DOHH2 (cell line): ENCODE measurements around the gene LRMDA.

Source experiments
- H3F3A ChIP-seq: fragments of 200-600 bp; sonication (generic), shearing (Covaris generic); 2 replicates; pipeline ENCODE4 v1.6.0; 2016; ENCODE audit warnings: antibody characterized with exemption, mild to moderate bottlenecking; ENCODE audit not compliant: control insufficient read depth, insufficient read depth
- H3K27ac ChIP-seq: fragments of 200-600 bp; sonication (generic); 2 replicates; pipeline ENCODE4 v1.5.1; 2014; ENCODE audit warnings: low read depth, mild to moderate bottlenecking, low read length, moderate library complexity
- H3K27me3 ChIP-seq: fragments of 200-600 bp; sonication (generic); 2 replicates; pipeline ENCODE4 v1.6.1; 2014; ENCODE audit warnings: mild to moderate bottlenecking, low read length, mixed read lengths; ENCODE audit not compliant: control insufficient read depth
- H3K36me3 ChIP-seq: fragments of 200-600 bp; sonication (generic); 2 replicates; pipeline ENCODE4 v1.6.1; 2014; ENCODE audit warnings: mild to moderate bottlenecking, low read length, moderate library complexity, mixed read lengths; ENCODE audit not compliant: control insufficient read depth
- H3K4me1 ChIP-seq: fragments of 200-600 bp; sonication (generic); 2 replicates; pipeline ENCODE4 v1.6.1; 2014; ENCODE audit warnings: mild to moderate bottlenecking, low read length, mixed read lengths; ENCODE audit not compliant: control insufficient read depth
- H3K4me2 ChIP-seq: fragments of 200-600 bp; sonication (generic); 2 replicates; pipeline ENCODE4 v1.6.0; 2014; ENCODE audit warnings: mild to moderate bottlenecking, low read length, moderate library complexity
- H3K4me3 ChIP-seq: fragments of 200-600 bp; sonication (generic); 2 replicates; pipeline ENCODE4 v1.5.1; 2014; ENCODE audit warnings: mild to moderate bottlenecking, low read length, mixed read lengths
- H3K79me2 ChIP-seq: fragments of 200-600 bp; sonication (generic); 2 replicates; pipeline ENCODE4 v1.6.1; 2014; ENCODE audit warnings: mild to moderate bottlenecking, low read length, mixed read lengths; ENCODE audit not compliant: control insufficient read depth
- H3K9me2 ChIP-seq: fragments of 200-600 bp; sonication (generic); replicated peaks from 2 replicates; pipeline ENCODE4 v1.6.1; 2014; ENCODE audit warnings: mild to moderate bottlenecking, low read length, mixed read lengths; ENCODE audit not compliant: control insufficient read depth
- H3K9me3 ChIP-seq: fragments of 200-600 bp; sonication (generic); 2 replicates; pipeline ENCODE4 v1.6.1; 2014; ENCODE audit warnings: antibody characterized with exemption, low read length, mixed read lengths; ENCODE audit not compliant: control insufficient read depth, insufficient read depth
- H4K20me1 ChIP-seq: fragments of 200-600 bp; sonication (generic); 2 replicates; pipeline ENCODE4 v1.6.0; 2014; ENCODE audit warnings: low read depth, mild to moderate bottlenecking, antibody characterized with exemption, low read length, moderate library complexity; ENCODE audit not compliant: control insufficient read depth, insufficient read depth
- CTCF ChIP-seq: fragments of 200-600 bp; sonication (generic); IDR thresholded peaks from one replicate; pipeline ENCODE4 v1.5.1; 2014; ENCODE audit warnings: antibody characterized with exemption, mild to moderate bottlenecking, low read depth, low read length; ENCODE audit not compliant: poor library complexity, severe bottlenecking
- EZH2phosphoT487 ChIP-seq: fragments of 200-600 bp; sonication (generic); IDR thresholded peaks from 2 replicates; pipeline ENCODE4 v1.6.1; 2017; ENCODE audit warnings: borderline replicate concordance, mild to moderate bottlenecking, antibody characterized with exemption, low read length, moderate library complexity, mixed read lengths

The LRMDA gene

GRCh38 chr10:76284351-76284750 lies 852.9 kb downstream of the LRMDA start:
- H3K4me1 ChIP-seq, result no peaks in the 10 kb centered on the region
- H3K4me3 ChIP-seq, result no peak overlapping the region
- no peaks in the 10 kb centered on the region for H3F3A ChIP-seq
- no peaks in the 10 kb centered on the region for H4K20me1 ChIP-seq
- H3K27ac ChIP-seq, result no peak overlapping the region
- H3K9me3 ChIP-seq, result no peaks in the 10 kb centered on the region
- H3K27me3 ChIP-seq, result no peaks in the 10 kb centered on the region
- no peaks in the 10 kb centered on the region for H3K79me2 ChIP-seq
- no peak for TF ChIP-seq EZH2phosphoT487
- no peak for TF ChIP-seq CTCF
- no peaks in the 10 kb centered on the region for H3K9me2 ChIP-seq
- H3K36me3 ChIP-seq, result no peaks in the 10 kb centered on the region
- H3K4me2 ChIP-seq, result no peak overlapping the region

GRCh38 chr10:76285012-76285411 lies 853.6 kb downstream of the LRMDA start:
- Histone ChIP-seq H3K36me3 (no peaks in the 10 kb centered on the region), H3K4me3 (no peak overlapping the region), H3K4me2 (no peak overlapping the region), H3K9me2 (no peaks in the 10 kb centered on the region), H3K4me1 (no peaks in the 10 kb centered on the region), H3K9me3 (no peaks in the 10 kb centered on the region), H3K27me3 (no peaks in the 10 kb centered on the region), H3F3A (no peaks in the 10 kb centered on the region), H4K20me1 (no peaks in the 10 kb centered on the region), H3K79me2 (no peaks in the 10 kb centered on the region), H3K27ac (no peak overlapping the region)
- no peak for TF ChIP-seq CTCF
- no peak for TF ChIP-seq EZH2phosphoT487

GRCh38 chr10:76285515-76285914 lies 854.1 kb downstream of the LRMDA start:
- no peak overlapping the region for H3K4me2 ChIP-seq

More at GRCh38 chr10:76285515-76285914, 854.1 kb downstream of the LRMDA start:
- Histone ChIP-seq H3K79me2 (no peaks in the 10 kb centered on the region), H3K36me3 (no peaks in the 10 kb centered on the region), H3K9me2 (no peaks in the 10 kb centered on the region), H3F3A (no peaks in the 10 kb centered on the region), H3K27ac (no peak overlapping the region), H4K20me1 (no peaks in the 10 kb centered on the region), H3K27me3 (no peaks in the 10 kb centered on the region), H3K9me3 (no peaks in the 10 kb centered on the region), H3K4me3 (no peak overlapping the region), H3K4me1 (no peaks in the 10 kb centered on the region)
- TF ChIP-seq CTCF (no peak), EZH2phosphoT487 (no peak)
